Measurements from ENCODE around the gene PJA1.

DNA sequence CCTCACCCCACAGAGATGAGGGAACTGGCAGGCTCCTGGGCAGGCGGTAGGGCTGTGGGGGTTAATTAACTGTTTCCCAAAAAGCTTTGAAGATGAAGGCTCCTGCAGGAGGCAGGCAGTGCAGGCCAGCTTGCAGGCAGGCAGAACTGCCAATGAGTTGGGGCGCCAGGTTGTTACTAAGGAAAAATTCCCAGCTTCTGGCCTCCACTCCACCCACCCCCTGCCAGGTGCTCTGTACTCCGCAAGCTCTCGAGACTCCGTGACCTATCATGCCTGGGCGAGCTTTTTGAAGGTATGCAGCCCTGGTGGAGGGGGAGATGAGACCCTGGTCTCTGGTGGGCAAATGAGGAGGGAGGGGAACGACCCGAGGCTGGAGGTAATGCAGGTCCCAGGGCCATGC, 41.8 kb downstream of the PJA1 start:
- no peak for TF ChIP-seq EZH2phosphoT487 (IDR thresholded peaks at IDR 0.05; ENCODE audit: borderline replicate concordance, low read length)
- TF ChIP-seq CTCF (IDR thresholded peaks at IDR 0.05; ENCODE audit: low read depth, low read length, poor library complexity, severe bottlenecking) = no peak
